ENCODE measurements around the gene SAPCD2.

Gene SAPCD2

GRCh38 chr9:137111788-137112563, 41.6 kb upstream of the SAPCD2 start:
- H3K9ac ChIP-seq (ENCODE audit: low read length), result no peak overlapping the region
- no peaks in the 10 kb centered on the region for H3K9me3 ChIP-seq (ENCODE audit: control insufficient read depth, low read length)
- H3K4me3 ChIP-seq (ENCODE audit: low read length), result no peak overlapping the region
- H3K27me3 ChIP-seq (ENCODE audit: control insufficient read depth, insufficient read depth, low read length), result peaks cover 14% of the 10 kb centered on the region
- H3K4me1 ChIP-seq (ENCODE audit: control insufficient read depth, insufficient read depth, low read length), result peaks cover 9% of the 10 kb centered on the region
- no peaks in the 10 kb centered on the region for H3K36me3 ChIP-seq (ENCODE audit: control insufficient read depth, insufficient read depth, low read length)

- peaks cover 11% of the 10 kb centered on the region for H3K27me3 ChIP-seq (ENCODE audit: control insufficient read depth, insufficient read depth, low read length)
- H3K4me3 ChIP-seq (ENCODE audit: low read length), result no peak overlapping the region
- no peak overlapping the region for H3K9ac ChIP-seq (ENCODE audit: low read length)
- peaks cover 9% of the 10 kb centered on the region for H3K4me1 ChIP-seq (ENCODE audit: control insufficient read depth, insufficient read depth, low read length)
- H3K9me3 ChIP-seq (ENCODE audit: control insufficient read depth, low read length), result no peaks in the 10 kb centered on the region
- H3K36me3 ChIP-seq (ENCODE audit: control insufficient read depth, insufficient read depth, low read length), result no peaks in the 10 kb centered on the region
Measured at GRCh38 chr9:137110911-137111787, 40.8 kb upstream of the SAPCD2 start.

GRCh38 chr9:137110147-137110910, 40.0 kb upstream of the SAPCD2 start:
- Histone ChIP-seq H3K9me3 (ENCODE audit: control insufficient read depth, low read length) (no peaks in the 10 kb centered on the region), H3K4me3 (ENCODE audit: low read length) (no peak overlapping the region), H3K9ac (ENCODE audit: low read length) (no peak overlapping the region), H3K4me1 (ENCODE audit: control insufficient read depth, insufficient read depth, low read length) (peaks cover 8% of the 10 kb centered on the region), H3K27me3 (ENCODE audit: control insufficient read depth, insufficient read depth, low read length) (peaks cover 3% of the 10 kb centered on the region), H3K36me3 (ENCODE audit: control insufficient read depth, insufficient read depth, low read length) (no peaks in the 10 kb centered on the region)

- no peaks in the 10 kb centered on the region for H3K36me3 ChIP-seq (ENCODE audit: control insufficient read depth, insufficient read depth, low read length)
Measured at GRCh38 chr9:137109250-137110146, 39.1 kb upstream of the SAPCD2 start.

GRCh38 chr9:137108608-137109249, 38.4 kb upstream of the SAPCD2 start:
- H3K36me3 ChIP-seq (ENCODE audit: control insufficient read depth, insufficient read depth, low read length), result peaks cover 3% of the 10 kb centered on the region
- H3K4me1 ChIP-seq (ENCODE audit: control insufficient read depth, insufficient read depth, low read length), result no peaks in the 10 kb centered on the region
- no peaks in the 10 kb centered on the region for H3K27me3 ChIP-seq (ENCODE audit: control insufficient read depth, insufficient read depth, low read length)
- no peaks in the 10 kb centered on the region for H3K9me3 ChIP-seq (ENCODE audit: control insufficient read depth, low read length)
- H3K9ac ChIP-seq (ENCODE audit: low read length), result no peak overlapping the region
- no peak overlapping the region for H3K4me3 ChIP-seq (ENCODE audit: low read length)

More at GRCh38 chr9:137109250-137110146, 39.1 kb upstream of the SAPCD2 start:
- Histone ChIP-seq H3K4me3 (ENCODE audit: low read length) (no peak overlapping the region), H3K9ac (ENCODE audit: low read length) (no peak overlapping the region), H3K9me3 (ENCODE audit: control insufficient read depth, low read length) (no peaks in the 10 kb centered on the region), H3K4me1 (ENCODE audit: control insufficient read depth, insufficient read depth, low read length) (no peaks in the 10 kb centered on the region), H3K27me3 (ENCODE audit: control insufficient read depth, insufficient read depth, low read length) (no peaks in the 10 kb centered on the region)

GRCh38 chr9:137107982-137108381, 37.6 kb upstream of the SAPCD2 start:
- Histone ChIP-seq H3K27me3 (ENCODE audit: control insufficient read depth, insufficient read depth, low read length) (no peaks in the 10 kb centered on the region), H3K9me3 (ENCODE audit: control insufficient read depth, low read length) (no peaks in the 10 kb centered on the region), H3K4me3 (ENCODE audit: low read length) (no peak overlapping the region), H3K9ac (ENCODE audit: low read length) (no peak overlapping the region), H3K4me1 (ENCODE audit: control insufficient read depth, insufficient read depth, low read length) (no peaks in the 10 kb centered on the region), H3K36me3 (ENCODE audit: control insufficient read depth, insufficient read depth, low read length) (peaks cover 6% of the 10 kb centered on the region)

GRCh38 chr9:137107312-137107921, 37.1 kb upstream of the SAPCD2 start:
- H3K9ac ChIP-seq (ENCODE audit: low read length), result no peak overlapping the region
- H3K27me3 ChIP-seq (ENCODE audit: control insufficient read depth, insufficient read depth, low read length), result no peaks in the 10 kb centered on the region
- no peaks in the 10 kb centered on the region for H3K9me3 ChIP-seq (ENCODE audit: control insufficient read depth, low read length)
- H3K36me3 ChIP-seq (ENCODE audit: control insufficient read depth, insufficient read depth, low read length), result peaks cover 9% of the 10 kb centered on the region
- H3K4me1 ChIP-seq (ENCODE audit: control insufficient read depth, insufficient read depth, low read length), result no peaks in the 10 kb centered on the region
- no peak overlapping the region for H3K4me3 ChIP-seq (ENCODE audit: low read length)

GRCh38 chr9:137106662-137107250, 36.4 kb upstream of the SAPCD2 start:
- no peaks in the 10 kb centered on the region for H3K9me3 ChIP-seq (ENCODE audit: control insufficient read depth, low read length)
- no peaks in the 10 kb centered on the region for H3K27me3 ChIP-seq (ENCODE audit: control insufficient read depth, insufficient read depth, low read length)
- no peak overlapping the region for H3K9ac ChIP-seq (ENCODE audit: low read length)
- H3K4me1 ChIP-seq (ENCODE audit: control insufficient read depth, insufficient read depth, low read length), result no peaks in the 10 kb centered on the region
- peaks cover 16% of the 10 kb centered on the region for H3K36me3 ChIP-seq (ENCODE audit: control insufficient read depth, insufficient read depth, low read length)
- H3K4me3 ChIP-seq (ENCODE audit: low read length), result no peak overlapping the region

GRCh38 chr9:137105814-137106661, 35.7 kb upstream of the SAPCD2 start:
- H3K4me3 ChIP-seq (ENCODE audit: low read length), result no peak overlapping the region
- H3K27me3 ChIP-seq (ENCODE audit: control insufficient read depth, insufficient read depth, low read length), result no peaks in the 10 kb centered on the region
- no peaks in the 10 kb centered on the region for H3K9me3 ChIP-seq (ENCODE audit: control insufficient read depth, low read length)
- no peak overlapping the region for H3K9ac ChIP-seq (ENCODE audit: low read length)
- H3K4me1 ChIP-seq (ENCODE audit: control insufficient read depth, insufficient read depth, low read length), result no peaks in the 10 kb centered on the region
- peaks cover 17% of the 10 kb centered on the region for H3K36me3 ChIP-seq (ENCODE audit: control insufficient read depth, insufficient read depth, low read length)
